ENCODE data around the gene CCDC110.
"Not testable (repeated sequence)": the region's sequence is repeated elsewhere in the genome, so short reads cannot be mapped to it uniquely, and the experiment has no call there.

Gene CCDC110

DNA sequence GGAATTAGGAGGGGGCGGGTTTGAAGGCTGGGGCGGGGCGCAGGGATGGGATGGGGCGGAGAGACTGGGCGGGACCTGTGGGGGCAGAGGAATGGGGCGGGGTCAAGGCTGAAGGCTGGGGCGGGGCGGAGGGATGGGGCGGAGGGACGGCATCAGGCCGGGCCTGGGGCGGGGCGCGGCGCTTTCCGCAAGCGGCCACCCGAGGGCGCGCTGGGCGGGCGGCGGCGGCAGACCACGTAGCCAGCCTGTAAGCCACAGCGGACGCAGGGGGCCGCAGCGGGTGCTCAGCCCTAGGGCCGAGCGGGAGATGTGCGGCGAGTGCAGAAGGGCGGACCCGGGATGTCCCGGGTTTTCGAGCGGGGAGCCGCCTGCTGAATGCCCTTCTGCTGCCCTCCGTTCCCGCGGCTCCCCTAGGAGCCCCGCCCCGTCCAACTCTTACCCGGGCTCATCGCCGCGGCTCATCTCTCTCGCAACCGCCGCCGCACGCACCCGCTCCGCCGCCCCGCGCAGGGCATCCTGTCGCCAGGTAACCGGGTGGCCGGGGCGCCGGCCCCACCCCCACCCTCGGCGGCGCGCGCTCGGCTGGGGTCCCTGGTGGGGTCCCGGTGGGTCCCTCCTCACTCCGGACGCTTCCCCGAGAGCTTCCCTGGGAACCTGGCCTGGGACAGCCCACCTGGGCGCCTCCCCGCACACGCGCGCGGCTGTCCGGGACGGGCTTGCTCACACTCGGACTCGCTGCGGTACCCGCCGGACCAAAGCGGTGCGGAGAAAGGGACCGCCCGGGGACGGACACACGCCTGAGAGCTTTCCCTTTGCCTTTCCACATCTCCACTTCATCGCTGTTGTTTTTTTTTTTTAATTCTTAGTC is at the start of gene CCDC110:
CCDC110 (minus strand) TSS at position 499 of the 868 bp plus-strand sequence; CDS start at position 449, 50 bp downstream.
- DNase-seq (ENCODE audit: low read depth in 2 of 2): peak; percentile 88 to 93

DNA sequence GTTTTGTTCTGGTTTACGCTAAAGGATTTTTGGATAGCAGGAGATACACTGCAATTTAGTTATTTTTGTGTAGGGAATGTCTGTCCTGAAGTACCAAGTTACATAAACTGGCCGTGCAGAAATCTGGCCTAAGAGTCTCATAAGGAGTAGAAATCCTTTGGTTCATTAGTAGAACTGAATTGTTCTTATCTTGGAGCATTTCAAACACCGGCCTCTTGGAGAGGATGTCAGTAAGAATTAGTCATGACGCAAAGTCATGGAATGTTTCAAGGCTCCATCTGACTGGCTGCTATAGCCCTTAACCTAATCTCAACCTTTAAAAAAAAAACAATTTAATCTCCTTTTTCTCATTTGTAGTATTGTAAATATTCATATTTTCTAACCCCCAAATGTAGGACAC is 48.6 kb upstream of the CCDC110 start:
- DNase-seq (ENCODE audit: low read depth in 2 of 2): no peak

DNA sequence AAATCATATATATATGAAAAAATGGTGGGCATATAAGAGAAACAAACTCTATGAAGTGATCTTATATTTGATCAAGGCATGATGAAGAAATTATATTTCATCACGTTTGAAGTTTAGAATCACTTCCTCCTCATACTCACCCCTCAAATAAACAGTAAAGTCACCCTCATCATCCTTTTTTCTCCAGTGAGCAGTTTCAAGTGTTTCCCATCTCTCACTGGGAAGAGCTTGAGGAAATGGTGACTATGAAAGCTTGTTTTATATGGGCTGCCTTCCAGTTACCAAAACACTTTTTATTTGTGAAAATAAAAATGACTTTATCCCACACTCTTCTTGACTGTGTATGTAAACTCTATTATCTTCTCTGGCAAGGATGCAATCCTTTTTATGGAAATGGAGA is 47.0 kb upstream of the CCDC110 start:
- DNase-seq (ENCODE audit: low read depth in 2 of 2): no peak

GRCh38 chr4:185518069-185518468 is 46.5 kb upstream of the CCDC110 start:
- no peak for DNase-seq (ENCODE audit: low read depth in 2 of 2)

DNA sequence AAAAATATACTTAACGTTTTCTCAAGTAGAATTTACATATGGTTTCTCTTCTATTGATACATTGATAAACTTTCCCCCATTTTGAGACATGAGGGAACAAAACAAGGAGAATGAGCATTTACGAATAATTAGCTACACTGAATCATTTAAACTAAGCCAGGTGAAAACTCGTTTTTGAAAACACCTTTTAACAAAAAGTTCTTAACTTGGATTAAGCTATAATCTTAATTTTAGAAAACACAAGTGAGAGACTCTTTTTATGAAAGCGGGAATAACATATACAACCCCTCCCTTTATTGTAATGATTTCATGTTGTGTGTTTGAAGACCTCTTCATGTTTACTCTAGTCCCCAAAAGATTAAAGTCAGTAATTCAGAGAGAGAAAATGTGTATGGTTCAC is 43.7 kb upstream of the CCDC110 start:
- DNase-seq (ENCODE audit: low read depth in 2 of 2): no peak

DNA sequence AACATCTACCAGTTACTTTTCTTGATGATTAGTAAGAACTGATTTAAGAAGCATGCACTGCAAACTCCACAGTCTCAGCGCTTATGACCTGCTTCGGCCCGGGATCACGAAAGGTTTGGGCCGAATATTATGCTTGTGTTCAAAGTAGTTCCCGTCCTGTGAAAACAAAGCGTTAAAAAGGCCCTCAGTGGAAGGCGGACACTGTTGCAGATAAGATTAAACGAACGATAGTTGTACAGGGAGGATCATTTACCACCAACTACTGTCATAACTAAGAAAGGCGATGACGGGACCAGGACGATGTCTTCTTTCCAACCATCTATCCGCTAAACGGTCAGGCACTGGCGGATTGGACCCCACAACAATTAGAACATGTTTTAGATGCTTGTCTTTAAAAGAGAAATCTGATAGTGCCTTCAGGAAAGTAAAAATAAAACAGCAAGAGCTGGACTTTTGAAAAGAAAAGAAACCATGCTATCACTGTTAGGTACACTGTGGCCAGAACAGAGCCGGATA is 42.7 kb upstream of the CCDC110 start:
- no peak for DNase-seq (ENCODE audit: low read depth in 2 of 2)

DNA sequence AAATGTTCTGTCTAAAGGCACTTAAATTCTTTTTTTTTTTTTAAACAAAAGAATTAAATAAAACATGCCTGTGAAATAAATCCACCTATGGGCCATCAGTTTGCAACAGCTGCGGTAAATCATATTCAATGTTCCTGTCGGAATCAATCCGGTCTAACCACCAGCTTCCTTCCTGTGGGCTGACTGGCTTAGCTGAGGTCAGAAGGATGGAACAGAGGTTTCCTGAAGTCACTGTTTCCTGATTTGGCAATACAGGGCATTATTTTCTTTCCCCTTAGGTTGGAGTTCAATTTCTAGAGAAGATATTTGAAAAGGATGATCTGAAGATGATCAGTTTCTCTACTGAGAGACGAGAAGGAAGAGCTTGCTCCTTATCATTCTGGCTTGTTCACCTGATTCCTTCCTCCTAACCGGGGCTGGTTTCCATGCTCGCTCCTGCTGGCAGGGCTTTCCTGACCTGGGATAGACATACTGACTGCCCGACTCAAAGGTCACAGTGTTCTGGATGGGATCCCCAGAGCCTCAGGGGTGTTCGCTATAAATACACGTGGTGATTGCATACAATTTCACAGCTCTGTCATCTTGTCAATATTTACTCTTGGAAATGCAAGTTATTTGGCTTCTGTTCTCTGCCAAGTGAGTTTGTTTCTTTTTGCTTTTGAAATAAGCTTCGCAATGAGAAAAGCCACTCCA is 42.1 kb upstream of the CCDC110 start:
- DNase-seq (ENCODE audit: low read depth in 2 of 2): no peak

DNA sequence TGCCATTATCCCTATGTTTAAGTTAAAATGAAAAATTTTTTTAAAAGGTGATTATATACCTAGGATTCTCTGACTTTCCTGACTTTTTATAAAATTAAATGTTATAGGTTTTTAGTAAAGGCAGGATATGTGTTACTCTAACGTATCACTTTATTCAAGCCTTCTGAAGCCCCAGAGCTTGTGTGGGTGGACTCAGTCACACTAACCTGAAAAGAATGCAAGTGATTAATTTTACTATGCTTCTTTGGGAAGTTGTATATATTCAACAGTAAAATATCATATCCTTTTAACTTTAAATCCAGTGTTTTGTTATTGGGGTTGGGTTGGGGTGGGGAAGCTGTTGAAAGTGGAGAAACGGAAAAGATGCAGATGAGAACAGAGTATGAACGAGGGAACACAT is 41.0 kb upstream of the CCDC110 start:
- no peak for DNase-seq (ENCODE audit: low read depth in 2 of 2)

DNA sequence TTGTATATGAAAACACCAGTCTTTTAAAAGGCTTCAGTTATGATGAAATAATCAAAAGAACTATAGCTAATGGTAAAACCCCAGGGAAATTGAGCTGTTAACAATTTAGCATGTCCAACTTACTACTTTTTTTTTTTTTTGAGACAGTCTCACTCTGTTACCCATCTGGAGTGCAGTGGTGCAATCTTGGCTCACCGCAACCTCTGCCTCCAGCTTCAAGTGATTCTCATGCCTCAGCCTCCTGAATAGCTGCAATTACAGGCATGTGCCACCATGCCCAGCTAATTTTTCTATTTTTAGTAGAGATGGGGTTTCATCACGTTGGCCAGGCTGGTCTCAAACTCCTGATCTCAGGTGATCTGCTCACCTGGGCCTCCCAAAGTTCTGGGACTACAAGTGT is 39.7 kb upstream of the CCDC110 start:
- DNase-seq (ENCODE audit: low read depth in 2 of 2): not testable (repeated sequence)

GRCh38 chr4:185510806-185511205 is 39.3 kb upstream of the CCDC110 start:
- DNase-seq (ENCODE audit: low read depth in 2 of 2): no peak

- DNase-seq (ENCODE audit: low read depth in 2 of 2): no peak
Observed at GRCh38 chr4:185508181-185508580, 36.6 kb upstream of the CCDC110 start.

DNA sequence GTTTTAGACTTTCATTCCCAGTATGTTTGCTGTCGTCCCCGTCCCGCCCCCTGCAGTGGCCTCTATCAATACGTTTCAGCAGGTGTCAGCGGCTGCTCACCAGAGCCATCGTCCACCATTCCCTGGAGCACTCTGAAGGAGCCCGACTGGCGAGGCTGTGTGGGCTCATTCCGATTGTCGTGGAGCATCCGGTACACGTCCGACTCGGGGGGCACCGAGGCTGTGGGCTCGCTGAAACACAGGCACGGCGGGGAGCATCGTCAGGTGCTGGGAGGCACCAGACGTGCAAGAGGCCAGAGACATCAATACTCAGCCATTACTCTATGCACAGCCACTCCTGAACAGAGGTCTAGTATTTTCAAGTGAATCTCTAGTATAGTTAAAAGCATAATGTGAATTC is 34.9 kb upstream of the CCDC110 start:
- no peak for DNase-seq (ENCODE audit: low read depth in 2 of 2)

DNA sequence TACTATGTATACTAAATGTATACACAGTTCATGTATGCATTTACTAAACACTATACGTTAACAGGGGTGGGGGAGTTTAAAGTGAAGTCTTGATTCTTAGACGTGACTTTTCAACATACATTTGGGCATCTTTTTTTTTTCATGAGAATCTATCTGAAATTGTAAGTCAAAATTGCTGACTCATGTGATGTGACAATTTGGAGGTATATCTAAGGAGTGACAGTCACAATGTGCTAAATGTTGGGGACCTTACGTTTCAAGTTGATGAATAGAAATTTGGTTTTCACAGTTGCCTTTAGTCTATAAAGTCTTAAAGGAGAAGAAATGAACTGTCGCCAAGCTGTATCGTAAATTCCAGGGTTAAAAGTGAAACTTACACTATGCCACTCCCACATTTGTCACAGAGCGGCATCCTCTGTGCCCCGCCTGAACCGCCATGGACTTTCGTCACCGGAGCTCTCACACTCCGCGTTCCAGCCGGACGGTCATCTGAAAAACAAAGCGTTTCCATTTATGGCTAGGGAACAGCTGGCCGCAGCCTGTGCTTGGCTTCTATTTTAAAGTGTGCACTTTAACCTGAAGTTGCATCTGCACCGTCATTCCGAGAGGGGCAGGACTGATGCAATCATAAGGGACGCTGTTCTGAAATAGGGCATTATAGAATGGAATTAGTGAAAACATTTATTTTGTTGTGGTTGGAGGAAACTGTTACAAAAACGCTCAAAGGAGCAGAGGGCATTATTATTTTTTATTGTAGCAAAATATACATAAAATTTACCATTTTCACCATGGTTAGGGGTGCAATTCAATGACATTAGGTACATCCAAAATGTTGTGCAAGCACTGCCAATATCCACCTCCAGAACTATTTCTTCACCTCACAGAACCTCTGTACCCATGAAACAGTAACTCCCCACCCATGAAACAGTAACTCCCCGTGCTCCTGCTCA is 32.8 kb upstream of the CCDC110 start:
- no peak for DNase-seq (ENCODE audit: low read depth in 2 of 2)

GRCh38 chr4:185502386-185502785 is 30.9 kb upstream of the CCDC110 start:
- no peak for DNase-seq (ENCODE audit: low read depth in 2 of 2)

DNA sequence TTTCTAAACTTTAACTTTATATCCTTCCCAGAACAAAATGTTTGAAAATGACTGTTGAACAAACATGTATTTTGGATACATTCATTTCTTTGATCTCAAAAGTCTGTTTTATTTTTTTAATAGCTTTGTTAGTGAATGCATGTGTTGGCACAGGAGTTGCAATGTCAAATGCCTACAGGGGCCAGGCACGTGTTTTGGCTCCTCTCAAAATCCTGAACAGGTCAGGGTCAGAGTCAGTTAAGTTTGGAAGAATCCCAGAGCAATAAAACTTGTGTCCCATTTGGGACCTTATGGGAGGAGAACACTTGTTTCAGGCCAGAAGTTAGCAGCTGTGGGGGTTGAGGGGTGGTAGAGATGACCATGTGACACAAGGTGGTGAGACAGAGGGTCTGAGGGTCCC is 29.0 kb upstream of the CCDC110 start:
- DNase-seq (ENCODE audit: low read depth in 2 of 2): no peak

GRCh38 chr4:185500035-185500434 is 28.5 kb upstream of the CCDC110 start:
- DNase-seq (ENCODE audit: low read depth in 2 of 2): no peak

GRCh38 chr4:185488650-185489049 is 17.1 kb upstream of the CCDC110 start:
- no peak for DNase-seq (ENCODE audit: low read depth in 2 of 2)

DNA sequence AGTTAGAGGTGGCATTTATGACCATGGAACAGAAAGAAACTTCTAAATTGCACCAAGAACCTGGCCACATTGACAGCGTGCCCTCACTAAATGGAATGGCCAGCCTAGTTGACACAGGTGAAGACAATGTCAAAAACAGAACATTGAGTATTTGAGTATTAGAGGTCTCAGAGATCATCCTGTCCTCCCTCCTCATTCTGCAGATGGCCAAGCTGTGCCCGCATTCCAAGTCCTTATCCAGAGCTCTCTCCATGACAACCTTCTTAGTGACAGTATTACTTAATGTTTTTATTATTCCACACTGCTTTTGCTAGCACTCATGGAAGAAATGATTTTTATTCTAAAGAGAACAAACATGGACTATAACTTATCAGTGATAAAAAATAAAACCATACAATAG is 9.9 kb upstream of the CCDC110 start:
- no peak for DNase-seq (ENCODE audit: low read depth in 2 of 2)

- no peak for DNase-seq (ENCODE audit: low read depth in 2 of 2)
Observed at GRCh38 chr4:185480016-185480732, 8.6 kb upstream of the CCDC110 start.

- no peak for DNase-seq (ENCODE audit: low read depth in 2 of 2)
Observed at GRCh38 chr4:185479507-185479971, 8.0 kb upstream of the CCDC110 start.

DNA sequence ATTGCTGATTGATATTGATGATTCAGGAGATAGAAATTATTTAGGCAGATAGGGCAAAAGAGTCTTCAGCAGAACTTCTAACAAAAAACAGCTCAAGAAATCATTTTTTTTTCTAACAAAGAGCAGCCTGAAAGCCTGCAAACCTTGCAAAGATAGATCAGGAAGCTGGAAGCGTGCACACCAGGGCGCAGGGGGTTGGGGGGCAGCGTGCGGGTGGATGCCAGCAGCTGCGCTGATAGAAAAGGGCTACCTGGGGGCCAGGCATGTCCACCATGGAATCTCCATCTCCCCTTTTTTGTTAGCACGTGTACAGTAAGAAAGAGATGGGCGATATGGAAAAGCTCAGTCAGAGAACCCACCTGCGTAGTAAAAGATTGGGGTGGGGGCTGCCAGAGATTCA is 1.7 kb upstream of the CCDC110 start:
- DNase-seq (ENCODE audit: low read depth in 2 of 2): no peak
